Neural cell (in vitro differentiated cells): Measurements from ENCODE around the gene XXYLT1. TPM values are rescaled to one million over a fixed set of nuclear protein-coding genes. Genes with fewer than 3 reads are reported as not detected.

Experiments used
- H2AFZ ChIP-seq: fragments of 200-600, 300-800 bp; sonication (generic), shearing (Covaris generic); 2 replicates; pipeline ENCODE4 v1.6.0; 2014; ENCODE audit warnings: low read depth, mild to moderate bottlenecking, antibody characterized with exemption, low read length, moderate library complexity
- H3F3A ChIP-seq: fragments of 200-600 bp; shearing (Covaris generic); 2 replicates; pipeline ENCODE4 v1.6.1; 2016; ENCODE audit warnings: mild to moderate bottlenecking, moderate library complexity, mixed read lengths, antibody characterized with exemption, low read length; ENCODE audit not compliant: insufficient read depth, poor library complexity, severe bottlenecking
- H3K27ac ChIP-seq: fragments of 200-600, 300-800 bp; sonication (generic), shearing (Covaris generic); 2 replicates; pipeline ENCODE4 v1.5.1; 2014; ENCODE audit warnings: mild to moderate bottlenecking, low read length, moderate library complexity
- H3K27me3 ChIP-seq: fragments of 300-800, 200-600 bp; sonication (generic), shearing (Covaris generic); 2 replicates; pipeline ENCODE4 v1.6.0; 2014; ENCODE audit warnings: mild to moderate bottlenecking, low read depth, low read length, moderate library complexity; ENCODE audit not compliant: insufficient read depth
- H3K36me3 ChIP-seq: fragments of 300-800, 200-600 bp; sonication (generic), shearing (Covaris generic); 2 replicates; pipeline ENCODE4 v1.5.1; 2014; ENCODE audit warnings: mild to moderate bottlenecking, antibody characterized with exemption, low read length, moderate library complexity; ENCODE audit not compliant: insufficient read depth
- H3K4me2 ChIP-seq: fragments of 300-800, 200-600 bp; sonication (generic), shearing (Covaris generic); 2 replicates; pipeline ENCODE4 v1.6.0; 2014; ENCODE audit warnings: mild to moderate bottlenecking, low read length
- H3K4me3 ChIP-seq: fragments of 300-800, 200-600 bp; sonication (generic), shearing (Covaris generic); 2 replicates; pipeline ENCODE4 v1.5.1; 2014; ENCODE audit warnings: mild to moderate bottlenecking, low read length, moderate library complexity
- H3K79me2 ChIP-seq: fragments of 200-600 bp; shearing (Covaris generic); replicated peaks from 2 replicates; pipeline ENCODE4 v1.6.0; 2014; ENCODE audit warnings: mild to moderate bottlenecking, low read length, moderate library complexity; ENCODE audit not compliant: insufficient read depth
- H3K9ac ChIP-seq: fragments of 300-800, 200-600 bp; sonication (generic), shearing (Covaris generic); 2 replicates; pipeline ENCODE4 v1.6.1; 2016; ENCODE audit warnings: mild to moderate bottlenecking, low read length, mixed read lengths
- H3K9me2 ChIP-seq: fragments of 200-600 bp; shearing (Covaris generic); 2 replicates; pipeline ENCODE4 v1.6.1; 2016; ENCODE audit warnings: mild to moderate bottlenecking, low read length, mixed read lengths; ENCODE audit not compliant: insufficient read depth
- H3K9me3 ChIP-seq: fragments of 200-600, 300-800 bp; sonication (generic), shearing (Covaris generic); 2 replicates; pipeline ENCODE4 v1.6.1; 2016; ENCODE audit warnings: mild to moderate bottlenecking, mixed run types, low read length, moderate library complexity, mixed read lengths
- H4K20me1 ChIP-seq: fragments of 200-600 bp; shearing (Covaris generic); 2 replicates; pipeline ENCODE4 v1.6.1; 2016; ENCODE audit warnings: mild to moderate bottlenecking, mixed run types; ENCODE audit not compliant: insufficient read depth
- CTCF ChIP-seq: fragments of 450-650 bp; IDR thresholded peaks from 2 replicates; pipeline ENCODE4 v1.5.1; 2014; ENCODE audit warnings: antibody characterized with exemption, mild to moderate bottlenecking, moderate library complexity; ENCODE audit not compliant: poor library complexity, severe bottlenecking
- EP300 ChIP-seq: fragments of 450-650 bp; conservative IDR thresholded peaks from 2 replicates; pipeline ENCODE4 v1.6.1; 2014; ENCODE audit warnings: antibody characterized with exemption, mild to moderate bottlenecking, moderate library complexity; ENCODE audit not compliant: poor library complexity, severe bottlenecking
- EZH2 ChIP-seq: fragments of 200-600, 300-800 bp; shearing (Covaris generic), sonication (generic); IDR thresholded peaks from 2 replicates; pipeline ENCODE4 v1.6.1; 2014; ENCODE audit warnings: antibody characterized with exemption, low read length, borderline replicate concordance, mild to moderate bottlenecking; ENCODE audit not compliant: insufficient read depth, poor library complexity, severe bottlenecking
- MXI1 ChIP-seq: fragments of 450-650 bp; conservative IDR thresholded peaks from 2 replicates; pipeline ENCODE4 v1.6.1; 2014; ENCODE audit warnings: antibody characterized with exemption, mild to moderate bottlenecking; ENCODE audit not compliant: poor library complexity, severe bottlenecking
- POLR2AphosphoS5 ChIP-seq: IDR thresholded peaks from 2 replicates; pipeline ENCODE4 v1.6.1; 2012
- RAD21 ChIP-seq: fragments of 450-650 bp; conservative IDR thresholded peaks from 2 replicates; pipeline ENCODE4 v1.6.1; 2014; ENCODE audit warnings: antibody characterized with exemption, mild to moderate bottlenecking, moderate library complexity
- REST ChIP-seq: IDR thresholded peaks from 2 replicates; pipeline ENCODE4 v1.6.1; 2012; ENCODE audit warnings: borderline replicate concordance
- SMC3 ChIP-seq: fragments of 450-650 bp; conservative IDR thresholded peaks from 2 replicates; pipeline ENCODE4 v1.6.1; 2014; ENCODE audit warnings: antibody characterized with exemption, mild to moderate bottlenecking, moderate library complexity; ENCODE audit not compliant: poor library complexity
- TAF1 ChIP-seq: IDR thresholded peaks from 2 replicates; pipeline ENCODE4 v1.6.1; 2012; ENCODE audit warnings: low read depth
- polyA plus RNA-seq: library from polyadenylated mRNA; depleted of rRNA; stranded (reverse); fragments of >200 nt; gene quantifications from 2 replicates; pipeline ENCODE4 v1.2.3, GENCODE V29; 2014

The XXYLT1 gene
- polyA plus RNA-seq, 1 donor from 2014 or later, result 25.4 TPM

- Histone ChIP-seq H3K36me3 (no peaks in the 10 kb centered on the region), H3K9ac (no peak overlapping the region), H3K9me3 (peaks cover 3% of the 10 kb centered on the region), H3K27me3 (no peaks in the 10 kb centered on the region), H2AFZ (no peak overlapping the region), H3K79me2 (no peaks in the 10 kb centered on the region), H3F3A (no peaks in the 10 kb centered on the region), H4K20me1 (no peaks in the 10 kb centered on the region), H3K9me2 (no peaks in the 10 kb centered on the region), H3K4me2 (no peak overlapping the region), H3K4me3 (no peak overlapping the region), H3K27ac (no peak overlapping the region)
- TF ChIP-seq EZH2, result no peak
- TF ChIP-seq RAD21, result no peak
- no peak for TF ChIP-seq MXI1
These were observed 61.1 kb downstream of the XXYLT1 start for GRCh38 chr3:195209847-195210265.

- Histone ChIP-seq H3K9ac (no peak overlapping the region), H3F3A (no peaks in the 10 kb centered on the region), H4K20me1 (no peaks in the 10 kb centered on the region), H2AFZ (no peak overlapping the region), H3K79me2 (no peaks in the 10 kb centered on the region), H3K27ac (no peak overlapping the region), H3K9me3 (peaks cover 3% of the 10 kb centered on the region), H3K4me2 (no peak overlapping the region), H3K4me3 (no peak overlapping the region), H3K27me3 (no peaks in the 10 kb centered on the region), H3K9me2 (no peaks in the 10 kb centered on the region), H3K36me3 (no peaks in the 10 kb centered on the region)
- TF ChIP-seq MXI1 (no peak), RAD21 (no peak), POLR2AphosphoS5 (no peak), TAF1 (no peak), SMC3 (no peak), REST (no peak), EZH2 (no peak), EP300 (no peak), CTCF (no peak)
These were observed 61.7 kb downstream of the XXYLT1 start for GRCh38 chr3:195209083-195209846.
